Measurements from ENCODE around the gene JAZF1. TPM values are rescaled to one million over a fixed set of nuclear protein-coding genes. Genes with fewer than 3 reads are reported as not detected.

Gene JAZF1
- polyA plus RNA-seq: 13.7 TPM

DNA sequence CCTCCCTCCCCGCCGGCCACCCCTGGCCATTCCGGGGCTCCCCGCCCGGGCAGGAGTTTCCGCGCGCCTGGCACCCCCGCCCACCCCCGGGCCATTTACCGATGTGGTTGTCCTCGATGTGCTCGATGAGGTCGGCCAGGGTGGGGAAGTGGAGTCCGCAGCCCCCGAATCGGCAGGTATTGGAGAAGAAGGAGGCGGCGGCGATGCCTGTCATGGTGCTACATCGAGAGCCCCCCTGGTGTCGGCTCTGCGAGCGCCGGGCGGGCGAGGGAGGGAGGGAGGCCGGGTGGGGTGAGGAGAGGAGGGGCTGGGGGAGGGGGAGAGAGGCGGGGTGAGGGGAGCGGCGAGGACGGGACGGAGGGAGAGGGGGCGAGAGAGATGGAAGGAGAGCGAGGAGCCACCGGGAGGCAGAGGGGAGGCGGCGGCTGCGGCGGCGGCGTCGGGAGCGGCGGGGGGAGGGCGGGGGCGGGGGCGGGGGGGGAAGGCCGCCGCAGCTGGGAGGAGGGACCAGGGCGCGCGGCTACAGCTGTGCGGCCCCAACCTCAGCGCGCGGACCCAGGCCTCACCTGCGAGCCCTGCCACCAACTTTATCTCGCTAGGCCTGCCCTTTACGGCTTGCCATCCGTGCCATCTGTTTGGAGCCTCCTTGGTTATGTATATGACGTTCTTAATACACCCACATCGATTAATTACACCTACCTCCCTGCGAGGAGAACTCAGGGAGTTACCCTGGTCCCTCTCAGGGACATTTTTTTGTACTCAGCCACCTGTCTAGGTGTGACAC is at the start of gene JAZF1:
TSS of gene JAZF1 (minus strand) at position 432 of the 784 bp plus-strand sequence.
- Mint-ChIP-seq H3K27me3 (no peaks in the 10 kb centered on the region), H3K27ac (peak within 1 kb of the TSS; percentile 82 to 99 (median 91)), H3K4me1 (peaks cover 31 to 43% (median 32%) of the 10 kb centered on the region in 3 donors), H3K9me3 (peaks cover 0 to 2% (median 0%) of the 10 kb centered on the region in 3 donors), H3K4me3 (peak within 1 kb of the TSS; percentile 85 to 97 (median 90)), H3K36me3 (no peaks in the 10 kb centered on the region)

DNA sequence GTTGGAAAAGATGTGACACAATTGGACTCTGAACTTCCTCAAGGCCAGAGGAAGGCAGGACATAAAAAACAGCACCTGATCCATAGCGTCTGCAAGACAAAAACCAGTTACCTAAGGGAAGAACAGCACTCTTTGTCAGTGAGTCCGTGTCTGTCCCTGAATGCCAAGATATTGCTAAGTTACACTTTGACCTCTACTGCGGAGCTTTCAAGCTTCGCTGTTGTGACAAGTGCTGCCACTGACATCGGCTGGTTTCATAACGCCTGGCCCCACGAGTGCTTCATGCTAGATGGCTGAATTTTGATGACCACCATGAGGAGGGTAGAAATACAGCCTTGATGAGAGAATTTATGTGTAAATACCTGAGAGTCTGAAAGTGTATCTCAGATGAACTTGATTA is 49.7 kb upstream of the JAZF1 start:
- H3K4me3 Mint-ChIP-seq: peak overlapping the region in 1 of 4 donors; percentile 4
- H3K27ac Mint-ChIP-seq: no peak overlapping the region
- H3K27me3 Mint-ChIP-seq: no peaks in the 10 kb centered on the region
- no peaks in the 10 kb centered on the region for H3K36me3 Mint-ChIP-seq
- H3K9me3 Mint-ChIP-seq: peaks cover 0 to 1% (median 0%) of the 10 kb centered on the region in 3 donors
- peaks cover 0 to 1% (median 0%) of the 10 kb centered on the region in 3 donors for H3K4me1 Mint-ChIP-seq

DNA sequence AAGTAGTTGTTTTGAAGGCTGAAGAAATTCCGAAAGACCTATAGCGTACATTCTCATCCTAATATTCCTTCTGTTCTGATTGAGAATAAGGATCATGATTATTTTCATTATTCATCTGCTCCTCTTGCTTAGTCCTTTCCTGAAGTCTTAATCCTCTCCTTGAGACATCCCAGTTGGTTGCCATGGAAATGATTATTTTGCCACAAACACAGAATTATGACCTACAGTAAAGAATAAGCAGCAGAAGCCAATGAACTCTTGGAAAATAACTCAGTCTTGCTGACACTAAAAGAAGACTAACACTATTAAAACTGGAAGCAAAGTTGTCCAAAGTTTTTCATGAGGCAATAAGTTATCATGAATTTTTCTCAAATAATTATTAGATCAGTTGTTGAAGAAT is 47.8 kb upstream of the JAZF1 start:
- Mint-ChIP-seq H3K27me3 (no peaks in the 10 kb centered on the region), H3K4me1 (no peaks in the 10 kb centered on the region), H3K27ac (no peak overlapping the region), H3K36me3 (no peaks in the 10 kb centered on the region), H3K4me3 (no peak overlapping the region), H3K9me3 (peaks cover 0 to 1% (median 0%) of the 10 kb centered on the region in 3 donors)

DNA sequence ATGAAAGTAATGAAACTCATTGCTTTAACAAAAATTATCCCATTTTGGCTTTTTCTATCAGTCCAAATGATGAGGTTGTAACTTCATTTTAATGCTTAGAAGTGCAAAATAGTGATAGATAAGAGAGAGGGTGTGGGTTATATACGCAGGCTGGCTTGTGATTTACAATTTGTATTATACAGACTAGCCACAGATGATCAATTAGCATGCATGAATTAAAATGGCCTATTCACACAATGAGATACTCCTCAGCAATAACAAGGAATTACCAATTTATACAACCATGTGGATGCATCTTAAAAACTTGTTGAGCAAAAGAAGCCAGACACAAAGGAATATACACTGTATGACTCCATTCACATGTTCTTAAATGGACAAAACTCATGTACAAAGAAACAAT is 45.4 kb upstream of the JAZF1 start:
- peaks cover 0 to 1% (median 0%) of the 10 kb centered on the region in 3 donors for H3K9me3 Mint-ChIP-seq
- no peaks in the 10 kb centered on the region for H3K36me3 Mint-ChIP-seq
- H3K4me3 Mint-ChIP-seq: no peak overlapping the region
- no peaks in the 10 kb centered on the region for H3K4me1 Mint-ChIP-seq
- no peaks in the 10 kb centered on the region for H3K27me3 Mint-ChIP-seq
- H3K27ac Mint-ChIP-seq: no peak overlapping the region

DNA sequence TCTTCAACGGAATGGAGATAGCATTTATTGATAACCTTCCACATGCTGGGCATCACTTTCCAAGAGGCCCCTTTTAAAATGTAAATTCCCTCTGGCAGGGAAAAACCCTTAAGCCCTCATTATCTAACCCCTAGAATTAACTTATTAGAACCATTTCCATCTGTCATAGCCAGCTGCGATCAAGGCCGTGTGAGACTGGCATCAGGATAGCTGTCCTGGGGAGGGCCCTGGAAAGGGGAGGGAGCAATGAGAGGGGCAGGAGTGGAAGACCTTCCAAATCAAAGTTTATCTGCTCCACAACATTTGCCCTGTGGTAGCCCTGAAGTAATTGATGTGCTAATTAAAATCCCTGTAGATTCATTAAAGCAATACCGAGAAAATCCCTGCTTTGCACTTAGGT is 45.0 kb upstream of the JAZF1 start:
- Mint-ChIP-seq H3K36me3 (no peaks in the 10 kb centered on the region), H3K4me1 (no peaks in the 10 kb centered on the region), H3K9me3 (peaks cover 0 to 1% (median 0%) of the 10 kb centered on the region in 3 donors), H3K27me3 (no peaks in the 10 kb centered on the region), H3K27ac (no peak overlapping the region), H3K4me3 (peak overlapping the region in 1 of 4 donors; percentile 19)

DNA sequence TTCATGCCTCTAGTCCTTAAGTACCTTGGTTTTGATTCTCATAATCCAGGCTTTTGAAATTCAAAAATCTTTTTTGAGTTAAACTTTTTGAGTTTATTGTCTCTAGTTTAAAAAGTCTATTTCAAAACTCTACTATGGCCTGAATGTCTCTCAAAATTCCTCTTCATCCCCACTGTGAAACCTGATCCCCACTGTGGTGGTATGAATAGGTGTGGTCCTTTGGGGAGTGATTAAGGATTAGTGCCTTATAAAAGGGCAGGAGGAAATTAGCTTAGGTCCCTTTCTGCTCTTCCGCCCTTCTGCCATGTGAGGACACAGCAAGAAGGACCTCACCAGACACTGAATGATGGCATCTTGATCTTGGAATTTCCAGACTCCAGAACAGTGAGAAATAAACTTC is 44.1 kb upstream of the JAZF1 start:
- H3K27me3 Mint-ChIP-seq: no peaks in the 10 kb centered on the region
- no peak overlapping the region for H3K27ac Mint-ChIP-seq
- H3K9me3 Mint-ChIP-seq: peaks cover 0 to 1% (median 0%) of the 10 kb centered on the region in 3 donors
- no peak overlapping the region for H3K4me3 Mint-ChIP-seq
- H3K4me1 Mint-ChIP-seq: no peaks in the 10 kb centered on the region
- H3K36me3 Mint-ChIP-seq: no peaks in the 10 kb centered on the region

DNA sequence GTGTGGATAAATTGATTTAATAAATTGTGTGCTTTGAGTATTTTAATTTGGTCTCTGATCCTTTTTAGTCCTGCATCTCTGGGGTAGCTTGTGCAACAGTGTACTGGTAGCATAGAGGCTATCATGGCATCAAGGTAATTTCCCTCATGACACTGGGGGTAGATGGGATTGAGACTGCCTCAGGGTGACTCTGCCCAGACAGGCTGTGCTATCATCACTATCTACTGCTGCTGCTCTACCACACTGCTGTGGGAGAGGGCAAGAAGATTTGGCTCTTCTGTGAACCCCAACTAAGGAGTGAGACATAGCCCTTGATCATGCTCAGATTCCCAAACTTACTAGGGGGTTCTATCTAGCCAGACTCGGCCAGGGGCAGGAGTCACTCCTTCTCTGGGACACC is 43.6 kb upstream of the JAZF1 start:
- peaks cover 4% of the 10 kb centered on the region for H3K36me3 Mint-ChIP-seq
- no peak overlapping the region for H3K27ac Mint-ChIP-seq
- H3K27me3 Mint-ChIP-seq: no peaks in the 10 kb centered on the region
- no peak overlapping the region for H3K4me3 Mint-ChIP-seq
- H3K9me3 Mint-ChIP-seq: peaks cover 0 to 1% (median 0%) of the 10 kb centered on the region in 3 donors
- no peaks in the 10 kb centered on the region for H3K4me1 Mint-ChIP-seq

DNA sequence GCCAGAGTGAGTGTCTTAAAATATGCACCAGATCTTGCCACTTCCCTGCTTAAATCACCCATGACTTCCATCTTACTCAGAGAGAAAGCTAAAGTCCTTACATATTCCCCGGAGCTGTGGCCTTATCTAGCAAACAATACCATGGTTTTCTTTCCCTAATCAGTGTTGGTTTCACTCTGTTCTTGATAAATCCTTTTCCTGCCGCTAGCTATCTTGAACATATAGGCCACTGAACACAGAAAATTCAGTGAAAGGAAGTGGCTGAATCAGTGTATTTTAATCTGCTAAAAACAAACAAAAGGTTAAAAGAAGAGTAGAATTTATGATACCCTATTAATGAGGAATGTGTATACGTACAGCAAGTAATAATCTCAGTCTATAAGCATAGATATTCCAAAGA is 42.0 kb upstream of the JAZF1 start:
- H3K36me3 Mint-ChIP-seq: peaks cover 4% of the 10 kb centered on the region
- no peaks in the 10 kb centered on the region for H3K27me3 Mint-ChIP-seq
- H3K27ac Mint-ChIP-seq: no peak overlapping the region
- H3K4me1 Mint-ChIP-seq: no peaks in the 10 kb centered on the region
- no peaks in the 10 kb centered on the region for H3K9me3 Mint-ChIP-seq
- H3K4me3 Mint-ChIP-seq: no peak overlapping the region

DNA sequence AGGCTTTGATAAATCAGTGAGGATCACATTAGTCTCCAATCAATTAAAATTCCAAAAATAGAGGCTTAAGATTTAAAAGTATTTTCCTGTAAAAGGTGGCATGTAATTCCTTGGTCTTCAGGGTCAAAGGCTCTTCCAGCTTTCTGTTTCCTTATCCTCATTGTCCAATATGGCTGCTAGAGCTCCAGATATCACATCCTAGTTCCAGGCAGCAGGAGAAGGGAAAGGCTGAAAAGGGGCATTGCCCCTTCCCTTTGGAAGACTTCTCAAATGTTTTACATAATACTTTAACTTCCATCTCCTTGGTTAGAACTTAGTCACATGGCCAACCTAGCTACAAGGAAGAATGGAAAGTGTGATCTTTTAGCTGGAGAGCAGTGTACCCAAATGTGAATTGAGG is 39.2 kb upstream of the JAZF1 start:
- H3K9me3 Mint-ChIP-seq: no peaks in the 10 kb centered on the region
- H3K36me3 Mint-ChIP-seq: peaks cover 4% of the 10 kb centered on the region

DNA sequence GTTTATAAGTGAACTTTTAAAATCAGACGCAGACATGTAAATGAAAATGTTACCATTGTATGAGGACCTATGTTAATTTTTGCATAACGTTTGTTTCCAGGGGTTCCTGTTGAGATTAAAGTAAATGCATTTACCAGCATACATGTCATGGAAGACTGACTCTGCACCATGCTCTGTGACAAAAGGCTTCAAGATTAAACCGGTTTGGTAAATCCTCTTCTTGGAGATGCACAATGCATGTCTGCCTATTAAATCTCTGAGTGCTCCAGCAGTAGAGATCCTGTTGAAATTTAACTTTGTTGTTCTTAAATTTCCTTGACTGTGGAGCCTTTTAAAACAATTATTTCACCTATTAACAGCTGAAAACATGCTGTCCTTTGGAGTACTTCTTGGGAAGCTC is 36.5 kb upstream of the JAZF1 start:
- Mint-ChIP-seq H3K9me3 (no peaks in the 10 kb centered on the region), H3K4me1 (no peaks in the 10 kb centered on the region), H3K27ac (no peak overlapping the region), H3K27me3 (peaks cover 1% of the 10 kb centered on the region), H3K4me3 (no peak overlapping the region), H3K36me3 (peaks cover 4% of the 10 kb centered on the region)

More for the DNA sequence above, 39.2 kb upstream of the JAZF1 start:
- Mint-ChIP-seq H3K4me3 (no peak overlapping the region), H3K27ac (no peak overlapping the region), H3K27me3 (no peaks in the 10 kb centered on the region), H3K4me1 (no peaks in the 10 kb centered on the region)

DNA sequence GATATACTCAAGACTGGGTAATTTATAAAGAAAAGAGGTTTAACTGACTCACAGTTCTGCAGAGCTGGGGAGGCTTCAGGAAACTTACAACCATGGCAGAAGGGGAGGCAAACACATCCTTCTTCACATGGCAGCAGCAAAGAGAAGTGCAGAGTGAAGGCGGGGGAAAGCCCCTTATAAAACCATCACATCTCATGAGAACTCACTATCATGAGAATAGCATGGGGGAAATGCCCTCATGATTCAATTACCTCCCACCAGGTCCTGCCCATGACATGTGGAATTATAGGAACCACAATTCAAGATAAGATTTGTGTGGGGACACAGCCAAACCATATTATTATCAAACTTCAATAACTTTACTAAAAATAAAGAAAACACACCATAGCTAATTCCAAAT is 30.4 kb upstream of the JAZF1 start:
- Mint-ChIP-seq H3K27ac (no peak overlapping the region), H3K9me3 (peaks cover 2 to 23% (median 14%) of the 10 kb centered on the region in 3 donors), H3K36me3 (peaks cover 6% of the 10 kb centered on the region), H3K27me3 (peaks cover 1% of the 10 kb centered on the region), H3K4me3 (no peak overlapping the region), H3K4me1 (peaks cover 19 to 30% (median 23%) of the 10 kb centered on the region in 3 donors)

DNA sequence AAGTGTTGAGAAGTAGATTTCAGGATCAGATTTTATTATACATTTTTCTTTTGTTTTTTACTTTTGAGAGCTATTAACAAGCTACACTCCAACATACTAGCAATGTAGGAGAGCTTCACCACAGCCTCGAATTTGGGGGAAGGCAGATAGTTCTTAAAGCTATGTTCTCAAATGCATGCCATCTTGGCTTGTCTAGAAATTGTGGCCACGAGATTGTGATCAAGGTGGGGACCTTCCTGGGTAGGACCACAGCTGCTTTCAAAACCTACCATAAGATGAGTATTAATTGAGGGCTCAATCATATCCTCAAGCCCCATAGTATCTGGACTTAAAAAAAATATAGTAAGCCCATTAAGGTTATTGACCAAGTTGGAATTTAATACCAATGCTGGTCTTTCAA is 27.9 kb upstream of the JAZF1 start:
- Mint-ChIP-seq H3K27ac (no peak overlapping the region), H3K4me3 (peak overlapping the region in 1 of 4 donors; percentile 33), H3K9me3 (peaks cover 2 to 28% (median 14%) of the 10 kb centered on the region in 3 donors), H3K36me3 (peaks cover 6% of the 10 kb centered on the region), H3K27me3 (peaks cover 1% of the 10 kb centered on the region), H3K4me1 (peaks cover 19 to 42% (median 23%) of the 10 kb centered on the region in 3 donors)

DNA sequence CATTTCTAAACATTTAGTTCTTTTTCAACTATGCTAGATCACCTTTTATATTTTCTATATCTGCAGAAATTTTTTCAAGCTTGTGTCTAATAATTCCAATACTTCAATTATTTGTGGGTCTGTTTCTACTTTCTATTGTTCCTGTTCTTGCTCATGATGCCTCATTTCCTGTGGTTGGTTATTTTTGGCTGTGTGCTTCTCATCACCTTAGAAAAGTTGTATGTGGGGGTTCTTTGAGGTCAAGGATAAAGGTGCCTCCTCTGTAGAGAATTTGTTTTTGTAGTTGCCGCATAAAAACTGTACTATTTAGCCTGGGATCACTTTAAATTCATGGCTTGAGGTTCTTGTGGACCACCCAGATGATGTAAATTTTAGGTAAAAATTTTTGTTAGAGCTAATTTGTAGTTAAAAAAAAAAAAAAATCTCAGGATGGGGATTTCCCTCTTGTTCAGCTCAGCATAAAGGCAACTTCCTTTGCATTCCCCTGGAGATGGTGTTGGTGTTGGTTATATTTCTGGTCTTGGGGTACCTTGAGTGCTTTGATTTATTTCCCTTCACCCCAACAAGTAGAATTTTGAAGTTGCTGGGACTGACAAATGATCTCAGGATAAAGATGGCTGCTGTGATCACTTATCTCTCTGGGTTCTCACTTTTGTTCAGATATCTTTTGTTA is 27.0 kb upstream of the JAZF1 start:
- Mint-ChIP-seq H3K4me1 (peaks cover 22 to 48% (median 24%) of the 10 kb centered on the region in 3 donors), H3K27ac (peak overlapping the region in 1 of 3 donors; percentile 7), H3K27me3 (no peaks in the 10 kb centered on the region), H3K36me3 (peaks cover 6% of the 10 kb centered on the region), H3K4me3 (peak overlapping the region in 2 of 4 donors; percentile 73 to 77), H3K9me3 (peaks cover 2 to 28% (median 14%) of the 10 kb centered on the region in 3 donors)

DNA sequence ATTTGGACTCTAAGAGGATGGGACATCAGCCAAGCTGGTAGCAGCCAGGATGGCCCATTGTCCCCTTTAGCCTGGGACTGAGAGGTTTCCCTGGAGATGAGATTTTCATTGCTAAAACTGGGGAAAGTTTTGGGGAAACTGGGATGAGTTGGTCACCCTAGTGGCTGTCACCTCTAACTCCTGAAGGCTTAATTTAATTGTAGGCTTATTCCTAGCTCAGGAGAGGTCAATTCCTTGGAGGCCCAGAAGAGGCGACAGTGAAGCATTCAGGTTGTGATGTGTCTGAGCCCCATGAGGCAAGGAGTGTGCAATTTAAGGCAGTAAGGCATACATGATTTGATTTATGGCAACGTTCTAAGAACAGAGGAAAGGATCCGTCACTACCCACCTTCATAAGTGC is 24.9 kb upstream of the JAZF1 start:
- H3K27me3 Mint-ChIP-seq: no peaks in the 10 kb centered on the region
- H3K4me3 Mint-ChIP-seq: no peak overlapping the region
- H3K27ac Mint-ChIP-seq: no peak overlapping the region
- H3K9me3 Mint-ChIP-seq: peaks cover 2 to 28% (median 14%) of the 10 kb centered on the region in 3 donors
- H3K36me3 Mint-ChIP-seq: peaks cover 6% of the 10 kb centered on the region
- peaks cover 25 to 63% (median 30%) of the 10 kb centered on the region in 3 donors for H3K4me1 Mint-ChIP-seq

DNA sequence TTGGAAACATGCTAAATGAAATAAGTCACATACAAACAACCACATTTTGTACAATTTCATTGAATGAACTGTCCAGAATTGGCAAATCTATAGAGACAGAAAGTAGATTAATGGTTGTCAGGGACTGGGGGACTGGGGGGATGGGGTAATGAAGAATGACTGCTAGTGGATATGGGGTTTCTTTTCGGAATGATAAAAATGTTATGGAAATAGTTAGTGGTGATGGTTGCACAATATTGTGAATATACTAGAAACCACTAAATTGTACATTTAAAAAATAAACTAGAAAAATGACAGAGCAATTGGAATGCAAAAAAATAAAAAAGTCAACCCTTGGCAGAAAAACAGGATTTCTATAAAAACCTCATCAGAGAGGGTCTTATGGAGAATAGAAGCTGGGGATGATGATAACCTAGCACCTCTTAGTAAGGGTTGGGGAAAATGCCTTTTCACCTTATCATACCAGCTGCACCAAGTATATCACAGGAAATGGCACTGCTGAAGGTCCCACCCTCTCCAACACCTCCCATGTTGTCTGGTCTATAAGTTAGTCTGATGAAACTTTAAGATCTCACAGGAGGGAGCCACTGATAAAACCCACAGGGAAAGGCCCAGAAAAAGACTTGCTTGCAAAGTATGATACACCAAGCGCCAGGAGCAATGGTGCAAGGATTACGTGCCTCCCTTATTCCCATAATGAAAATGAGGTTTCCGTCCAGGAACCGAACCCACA is 23.1 kb upstream of the JAZF1 start:
- Mint-ChIP-seq H3K27ac (peak overlapping the region in 1 of 3 donors; percentile 57), H3K36me3 (peaks cover 6% of the 10 kb centered on the region), H3K4me3 (no peak overlapping the region), H3K4me1 (peaks cover 27 to 60% (median 30%) of the 10 kb centered on the region in 3 donors), H3K9me3 (peaks cover 0 to 24% (median 14%) of the 10 kb centered on the region in 3 donors), H3K27me3 (no peaks in the 10 kb centered on the region)
